HFFc6 (cell line): ENCODE results near the gene METTL8. TPM values are rescaled to one million over a fixed set of nuclear protein-coding genes. Genes with fewer than 3 reads are reported as not detected.
"Not testable (repeated sequence)": the region's sequence is repeated elsewhere in the genome, so short reads cannot be mapped to it uniquely, and the experiment has no call there.

Experiments
- DNase-seq: peaks from one replicate; pipeline ENCODE4 v3.0.0-alpha.2; 2018
- H3K27ac Mint-ChIP-seq: 2 replicates; pipeline ENCODE4 v1.8.0; 2020; ENCODE audit warnings: mild to moderate bottlenecking, mixed read lengths
- H3K27me3 Mint-ChIP-seq: 2 replicates; pipeline ENCODE4 v1.8.0; 2021; ENCODE audit warnings: mild to moderate bottlenecking, moderate library complexity, mixed read lengths; ENCODE audit not compliant: insufficient read depth
- H3K36me3 Mint-ChIP-seq: 2 replicates; pipeline ENCODE4 v1.8.0; 2021; ENCODE audit warnings: low read depth, mixed read lengths
- H3K4me1 Mint-ChIP-seq: 2 replicates; pipeline ENCODE4 v1.8.0; 2020; ENCODE audit warnings: low read depth, mixed read lengths
- H3K4me3 Mint-ChIP-seq: 2 replicates; pipeline ENCODE4 v1.8.0; 2020; ENCODE audit warnings: mild to moderate bottlenecking, moderate library complexity, mixed read lengths
- H3K9me3 Mint-ChIP-seq: 2 replicates; pipeline ENCODE4 v1.8.0; 2020; ENCODE audit warnings: mild to moderate bottlenecking, mixed read lengths
- total RNA-seq, 6 experiments: library from RNA; stranded (reverse); fragmentation: NEBNext Ultra II Directional; extraction: Animal tissue kit (Norgen Biotek cat#: 25700); gene quantifications; 2 replicates in 1 of 6; 3 replicates in 5 of 6; pipeline ENCODE4 v1.2.3, GENCODE V29; 2021
- TF ChIP-seq, protein P1 (sequence below): fragments of 200-600 bp; sonication (generic); IDR thresholded peaks from 2 replicates; pipeline ENCODE4 v1.5.0; 2021; ENCODE audit warnings: antibody characterized with exemption, mild to moderate bottlenecking

The METTL8 gene
- total RNA-seq, 6 experiments from 2014 or later, result 17.7 to 26.2 (median 22.3) TPM

DNA sequence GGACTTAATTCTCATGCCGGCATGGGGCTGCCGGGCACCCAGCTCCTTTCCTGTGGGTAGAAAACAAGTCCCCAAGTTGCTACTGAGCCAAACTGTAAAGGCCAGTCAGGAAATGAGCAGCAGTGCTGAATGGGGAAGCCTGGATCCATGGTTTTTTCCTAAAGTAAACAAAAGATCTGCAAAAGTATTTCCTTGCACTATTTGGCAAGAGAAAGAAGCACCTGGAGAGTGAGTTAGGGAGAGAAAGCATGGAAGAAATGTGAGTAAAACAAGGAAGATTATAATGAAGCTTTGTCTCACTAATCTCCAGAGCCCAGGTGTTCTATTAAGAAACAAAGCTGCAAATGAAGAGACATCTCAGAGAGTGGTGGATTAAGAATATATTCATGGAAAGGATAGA is 117.6 kb downstream of the METTL8 start:
- Mint-ChIP-seq H3K27me3 (no peaks in the 10 kb centered on the region; the same call in 1 of the 2 replicates), H3K4me3 (no peak overlapping the region), H3K9me3 (peaks cover 9% of the 10 kb centered on the region), H3K4me1 (peaks cover 15% of the 10 kb centered on the region), H3K36me3 (peaks cover 15% of the 10 kb centered on the region), H3K27ac (no peak overlapping the region)
- TF ChIP-seq, protein P1, sequence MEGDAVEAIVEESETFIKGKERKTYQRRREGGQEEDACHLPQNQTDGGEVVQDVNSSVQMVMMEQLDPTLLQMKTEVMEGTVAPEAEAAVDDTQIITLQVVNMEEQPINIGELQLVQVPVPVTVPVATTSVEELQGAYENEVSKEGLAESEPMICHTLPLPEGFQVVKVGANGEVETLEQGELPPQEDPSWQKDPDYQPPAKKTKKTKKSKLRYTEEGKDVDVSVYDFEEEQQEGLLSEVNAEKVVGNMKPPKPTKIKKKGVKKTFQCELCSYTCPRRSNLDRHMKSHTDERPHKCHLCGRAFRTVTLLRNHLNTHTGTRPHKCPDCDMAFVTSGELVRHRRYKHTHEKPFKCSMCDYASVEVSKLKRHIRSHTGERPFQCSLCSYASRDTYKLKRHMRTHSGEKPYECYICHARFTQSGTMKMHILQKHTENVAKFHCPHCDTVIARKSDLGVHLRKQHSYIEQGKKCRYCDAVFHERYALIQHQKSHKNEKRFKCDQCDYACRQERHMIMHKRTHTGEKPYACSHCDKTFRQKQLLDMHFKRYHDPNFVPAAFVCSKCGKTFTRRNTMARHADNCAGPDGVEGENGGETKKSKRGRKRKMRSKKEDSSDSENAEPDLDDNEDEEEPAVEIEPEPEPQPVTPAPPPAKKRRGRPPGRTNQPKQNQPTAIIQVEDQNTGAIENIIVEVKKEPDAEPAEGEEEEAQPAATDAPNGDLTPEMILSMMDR, result no peak
- no peak for DNase-seq

DNA sequence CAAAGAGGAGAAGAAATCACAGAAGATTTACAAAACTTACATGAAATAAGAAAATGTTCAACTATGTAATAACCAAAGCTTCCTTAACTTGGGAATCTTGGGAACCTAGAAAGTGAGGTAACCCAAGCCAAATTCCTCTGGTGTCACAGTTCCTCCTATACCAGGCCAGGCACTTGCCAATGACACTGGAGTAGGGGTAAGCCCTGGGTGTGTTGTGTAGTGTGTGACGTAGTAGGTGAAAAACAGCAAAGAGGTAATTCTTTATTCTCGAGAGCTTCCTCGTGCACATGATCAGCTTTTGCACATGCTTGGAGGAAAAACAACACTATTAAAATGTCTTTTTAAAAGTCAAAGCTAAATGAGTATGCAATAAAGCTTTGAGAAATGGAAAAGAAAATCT is 118.0 kb downstream of the METTL8 start:
- Mint-ChIP-seq H3K36me3 (peaks cover 20% of the 10 kb centered on the region), H3K9me3 (peaks cover 13% of the 10 kb centered on the region), H3K27me3 (no peaks in the 10 kb centered on the region; the same call in 1 of the 2 replicates), H3K4me1 (peaks cover 15% of the 10 kb centered on the region), H3K4me3 (no peak overlapping the region), H3K27ac (no peak overlapping the region)
- DNase-seq, result no peak
- TF ChIP-seq, protein P1, result no peak

DNA sequence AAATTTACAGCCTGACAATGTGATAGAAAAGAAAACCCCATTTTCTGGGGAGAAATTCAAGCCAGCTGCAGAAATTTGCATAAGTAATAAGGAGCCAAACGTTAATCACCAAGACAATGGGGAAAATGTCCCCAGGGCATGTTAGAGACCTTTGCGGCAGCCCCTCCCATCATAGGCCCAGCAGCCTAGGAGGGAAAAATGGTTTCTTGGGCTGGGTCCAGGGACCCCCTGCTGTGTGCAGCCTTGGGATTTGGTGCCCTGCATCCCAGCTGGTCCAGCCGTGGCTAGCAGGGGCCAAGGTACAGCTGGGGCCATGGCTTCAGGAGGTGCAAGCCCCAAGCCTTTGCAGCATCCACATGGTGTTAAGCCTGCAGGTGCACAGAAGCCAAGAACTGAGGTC is 121.6 kb downstream of the METTL8 start:
- DNase-seq, H3K4me1 Mint-ChIP-seq, H3K27ac Mint-ChIP-seq, H3K4me3 Mint-ChIP-seq, H3K27me3 Mint-ChIP-seq: not testable (repeated sequence)
- peaks cover 21% of the 10 kb centered on the region for H3K36me3 Mint-ChIP-seq
- peaks cover 13% of the 10 kb centered on the region for H3K9me3 Mint-ChIP-seq

DNA sequence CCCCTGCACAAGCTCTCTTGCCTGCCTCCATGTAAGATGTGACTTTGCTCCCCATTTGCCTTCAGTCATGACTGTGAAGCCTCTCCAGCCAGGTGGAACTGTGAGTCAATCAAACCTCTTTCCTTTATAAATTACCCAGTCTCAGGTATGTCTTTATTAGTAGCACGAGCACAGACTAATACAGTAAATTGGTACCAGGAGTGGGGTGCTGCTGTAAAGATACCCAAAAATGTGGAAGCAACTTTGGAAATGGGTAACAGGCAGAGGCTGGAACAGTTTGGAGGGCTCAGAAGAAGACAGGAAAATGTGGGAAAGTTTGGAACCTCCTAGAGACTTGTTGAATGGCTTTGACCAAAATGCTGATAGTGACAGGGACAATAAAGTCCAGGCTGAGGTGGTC is 122.2 kb downstream of the METTL8 start:
- not testable (repeated sequence) for H3K4me3 Mint-ChIP-seq

DNA sequence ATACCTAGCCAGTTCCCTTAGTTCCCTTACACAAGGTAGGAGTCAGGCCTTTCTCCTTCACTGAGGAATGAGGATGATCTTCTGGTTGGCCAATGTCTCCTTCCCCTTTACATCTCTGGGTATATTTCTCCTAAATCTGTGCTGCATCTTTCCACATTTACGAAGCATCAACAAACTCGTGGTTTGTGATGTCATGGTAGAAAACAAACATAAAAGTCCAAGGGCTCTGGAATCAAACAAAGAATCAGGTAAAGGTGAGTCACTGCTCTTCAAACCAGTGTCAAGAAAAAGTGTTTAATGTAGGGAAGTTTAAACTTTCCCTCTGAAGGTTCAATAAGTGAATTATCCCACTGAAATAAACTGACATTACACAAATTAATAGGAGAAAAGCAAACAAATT is 122.9 kb downstream of the METTL8 start:
- Mint-ChIP-seq H3K4me3 (no peak overlapping the region), H3K4me1 (no peaks in the 10 kb centered on the region), H3K9me3 (peaks cover 13% of the 10 kb centered on the region), H3K27ac (no peak overlapping the region), H3K27me3 (no peaks in the 10 kb centered on the region; the same call in 1 of the 2 replicates), H3K36me3 (peaks cover 21% of the 10 kb centered on the region)
- TF ChIP-seq, protein P1, result no peak
- no peak for DNase-seq

More for the DNA sequence above, 122.2 kb downstream of the METTL8 start:
- Mint-ChIP-seq H3K36me3 (peaks cover 21% of the 10 kb centered on the region), H3K9me3 (peaks cover 13% of the 10 kb centered on the region)
- not testable (repeated sequence) for DNase-seq, H3K27ac Mint-ChIP-seq, H3K4me1 Mint-ChIP-seq, H3K27me3 Mint-ChIP-seq

DNA sequence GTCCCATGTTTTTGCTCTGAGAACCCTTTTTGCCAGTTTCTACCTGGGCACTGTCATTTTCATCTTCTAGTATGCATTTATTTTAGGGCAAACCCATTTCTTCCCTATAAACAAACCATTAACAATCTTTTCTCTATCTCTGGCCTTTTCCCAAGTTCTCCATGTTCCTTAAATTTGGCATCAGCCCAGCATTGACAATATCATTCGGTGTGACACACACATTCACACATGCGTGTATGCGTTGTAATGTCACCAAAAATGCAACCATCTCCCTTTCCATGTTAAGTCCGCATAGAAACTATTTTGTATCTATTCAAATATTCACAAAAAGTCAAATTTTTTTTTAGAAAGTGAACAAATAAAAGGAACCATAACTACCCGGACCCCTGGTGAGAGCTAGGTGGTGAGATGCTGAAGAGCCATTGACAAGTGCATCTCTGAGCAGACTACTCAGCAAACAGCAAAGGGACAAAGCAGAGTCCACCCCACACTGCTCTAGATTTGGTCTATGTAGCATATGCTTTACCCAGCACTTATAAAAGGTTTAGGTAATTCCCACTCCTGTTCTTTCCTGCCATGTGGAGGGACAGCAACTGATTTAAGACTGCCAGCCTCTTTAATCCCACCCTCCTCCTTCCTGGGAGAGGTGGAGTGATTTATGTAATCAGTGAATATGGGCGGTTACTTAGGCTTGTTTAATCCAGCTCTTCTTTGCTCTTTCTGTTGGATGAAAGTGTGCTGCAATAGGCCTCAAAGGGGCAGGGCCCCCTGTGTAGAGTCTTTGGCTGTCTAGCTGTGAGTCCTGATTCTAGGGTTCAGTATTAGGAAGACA is 124.1 kb downstream of the METTL8 start:
- Mint-ChIP-seq H3K4me1 (no peaks in the 10 kb centered on the region; the same call in 1 of the 2 replicates), H3K27me3 (no peaks in the 10 kb centered on the region; the same call in 1 of the 2 replicates), H3K4me3 (no peak overlapping the region), H3K36me3 (peaks cover 21% of the 10 kb centered on the region), H3K27ac (no peak overlapping the region), H3K9me3 (peaks cover 13% of the 10 kb centered on the region)
- no peak for DNase-seq
- TF ChIP-seq, protein P1, result no peak
